HG03469 (cell line): ENCODE results near the gene KLHL41.
"Not testable (repeated sequence)": the region's sequence is repeated elsewhere in the genome, so short reads cannot be mapped to it uniquely, and the experiment has no call there.

Experiments
- ATAC-seq: cut with Tn5 transposase; IDR thresholded peaks from one replicate; pipeline ENCODE4 v1.9.1; 2021; ENCODE audit warnings: mild to moderate bottlenecking, moderate library complexity, moderate number of reproducible peaks; ENCODE audit not compliant: unreplicated experiment

The KLHL41 gene

GRCh38 chr2:169570752-169571151 lies 61.2 kb downstream of the KLHL41 start:
- ATAC-seq, result not testable (repeated sequence)

- ATAC-seq, result no peak
These were observed 62.1 kb downstream of the KLHL41 start for GRCh38 chr2:169571571-169571970.

DNA sequence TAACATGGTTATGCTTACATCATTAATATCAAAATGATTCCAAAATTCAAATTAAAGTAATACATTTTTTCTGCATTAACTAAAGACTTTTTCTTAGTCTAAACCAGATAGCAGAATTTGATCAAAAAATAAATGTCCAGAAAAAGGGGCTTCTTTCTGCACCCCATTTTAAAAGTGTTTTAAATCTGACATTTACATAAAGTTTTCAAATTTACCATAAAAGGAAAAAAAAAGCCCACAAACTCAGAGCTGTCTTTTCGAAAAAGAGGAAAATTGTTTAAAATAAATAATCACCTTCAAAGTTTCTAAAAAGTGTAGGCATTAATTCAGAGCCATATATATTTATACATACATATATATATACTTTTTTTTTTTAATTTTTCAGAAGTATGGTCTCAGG lies 62.7 kb downstream of the KLHL41 start:
- ATAC-seq, result no peak

DNA sequence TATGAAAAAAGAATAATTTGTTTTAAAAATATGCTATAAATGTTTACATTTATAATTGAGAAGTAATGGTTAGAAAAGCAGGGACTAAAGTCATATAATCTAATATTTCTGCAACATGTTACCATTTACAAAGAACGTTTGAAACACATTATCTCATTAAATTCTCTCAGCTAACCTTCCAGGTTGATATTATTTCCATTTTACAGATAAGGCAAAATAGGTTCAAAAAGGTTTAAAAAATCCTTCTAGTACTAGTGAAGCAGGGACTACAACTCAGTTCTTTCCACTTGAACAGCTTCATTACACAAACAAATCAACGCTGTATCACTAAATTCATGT lies 63.3 kb downstream of the KLHL41 start:
- ATAC-seq, result no peak

DNA sequence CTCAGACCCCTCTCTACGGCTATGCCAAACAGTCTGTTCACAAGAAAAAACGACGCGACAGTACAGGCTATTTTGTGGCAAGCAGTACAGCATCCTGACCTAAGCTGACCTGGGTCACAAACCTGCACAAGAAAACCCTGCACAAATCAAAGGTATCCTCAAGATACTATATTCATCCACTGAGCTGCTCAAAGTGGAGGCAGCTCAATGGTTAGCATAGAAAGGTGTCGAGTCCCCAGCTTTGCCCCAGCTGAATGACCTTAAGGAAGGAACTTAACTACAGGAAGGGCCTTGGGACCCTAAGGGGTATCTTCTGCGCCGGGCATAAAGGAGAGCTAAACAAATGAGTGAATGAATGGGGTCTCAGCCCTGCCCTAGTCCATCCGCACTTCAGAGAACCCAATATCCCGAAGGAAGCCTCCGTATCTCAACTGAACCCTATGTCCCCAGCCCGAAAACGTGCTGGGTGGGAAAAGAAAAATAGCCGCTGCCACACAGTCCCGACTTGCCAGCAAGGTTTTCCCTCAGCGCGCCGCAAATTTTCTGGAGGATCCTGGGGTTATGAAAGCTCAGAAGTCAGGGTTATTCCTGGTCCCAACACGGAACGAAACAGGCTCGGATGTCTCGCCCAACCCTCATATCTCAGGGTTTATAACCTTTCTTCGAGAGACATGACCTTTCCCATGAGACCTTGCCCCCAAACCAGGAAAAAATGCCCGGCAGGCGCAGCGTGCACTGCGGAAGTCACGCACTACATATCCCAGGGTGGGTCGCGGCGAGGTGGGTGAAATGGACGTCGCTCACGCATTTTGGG lies 63.9 kb downstream of the KLHL41 start, which contains the start of gene FASTKD1:
TSS of gene FASTKD1 (minus strand) at position 706 of the 814 bp plus-strand sequence. CDS start 1,836 bp downstream, outside the sequence.
- ATAC-seq, result peak; percentile 98

- no peak for ATAC-seq
These were observed 64.4 kb downstream of the KLHL41 start for GRCh38 chr2:169573974-169574299.

- not testable (repeated sequence) for ATAC-seq
These were observed 65.0 kb downstream of the KLHL41 start for GRCh38 chr2:169574539-169574938.

- not testable (repeated sequence) for ATAC-seq
These were observed 65.8 kb downstream of the KLHL41 start for GRCh38 chr2:169575264-169575663.
